OCI-M2 (cell line): ENCODE results near the gene CLOCK.

Experiments used
- DNase-seq: peaks from one replicate; lab custom pipeline; 2025; ENCODE audit not compliant: unreplicated experiment; lab: John Stamatoyannopoulos, UW

The CLOCK gene

GRCh38 chr4:55540271-55540670 lies 6.4 kb downstream of the CLOCK start:
- no peak for DNase-seq

GRCh38 chr4:55539658-55540057 lies 7.1 kb downstream of the CLOCK start:
- DNase-seq: no peak

DNA sequence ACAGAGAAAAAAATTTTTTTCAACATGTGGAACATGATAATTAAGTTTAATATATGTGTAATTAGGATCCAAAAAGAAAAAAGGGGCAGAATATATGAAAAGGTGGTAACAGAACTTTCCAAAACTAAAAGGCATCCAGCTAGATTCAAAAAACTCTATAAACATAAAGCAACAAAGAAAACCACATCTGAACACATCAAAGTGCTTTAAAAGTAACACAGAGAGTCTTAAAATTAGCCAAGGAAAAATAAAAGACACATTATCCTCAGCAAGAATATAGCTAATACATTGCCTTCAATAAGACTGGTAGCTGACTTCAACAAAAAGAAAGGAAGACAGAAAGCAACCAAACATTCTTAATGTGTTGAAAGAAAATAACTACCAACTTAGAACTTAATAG lies 8.2 kb downstream of the CLOCK start:
- DNase-seq: no peak

DNA sequence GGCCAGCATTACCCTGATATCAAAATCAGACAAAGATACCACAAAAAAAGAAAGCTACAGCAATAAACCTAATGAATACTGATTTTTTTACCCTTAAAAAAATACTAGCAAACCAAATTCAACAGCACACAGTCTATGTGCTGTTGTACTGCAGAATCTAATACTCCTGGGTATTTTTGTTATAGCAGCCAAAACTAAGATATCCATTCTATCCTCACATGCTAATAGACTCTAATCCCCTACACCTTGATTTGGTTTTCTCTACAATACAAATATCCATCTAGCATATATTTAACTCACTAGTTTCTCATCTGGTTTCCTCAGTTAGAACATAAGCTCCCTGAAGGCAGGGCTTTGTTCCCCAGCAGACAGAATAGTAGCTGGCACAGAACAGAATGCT lies 12.4 kb downstream of the CLOCK start:
- no peak for DNase-seq

DNA sequence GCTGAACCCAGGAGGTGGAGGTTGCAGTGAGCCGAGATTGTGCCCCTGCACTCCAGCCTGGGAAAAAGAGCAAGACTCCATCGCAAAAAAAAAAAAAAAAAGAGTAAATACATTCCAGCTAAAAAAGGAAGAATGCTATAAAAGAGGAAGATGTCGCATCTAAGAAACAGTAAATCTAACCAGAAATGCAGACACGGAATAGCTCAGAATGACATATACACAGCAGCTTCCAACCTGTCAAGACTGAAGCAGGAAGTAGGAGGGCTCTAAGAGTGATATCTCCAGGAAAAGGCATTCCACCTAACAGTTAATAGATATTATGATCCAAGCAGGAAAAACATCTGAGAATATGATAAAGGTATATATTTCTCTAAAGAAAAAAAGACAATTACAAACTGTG lies 16.0 kb downstream of the CLOCK start:
- DNase-seq: no peak

DNA sequence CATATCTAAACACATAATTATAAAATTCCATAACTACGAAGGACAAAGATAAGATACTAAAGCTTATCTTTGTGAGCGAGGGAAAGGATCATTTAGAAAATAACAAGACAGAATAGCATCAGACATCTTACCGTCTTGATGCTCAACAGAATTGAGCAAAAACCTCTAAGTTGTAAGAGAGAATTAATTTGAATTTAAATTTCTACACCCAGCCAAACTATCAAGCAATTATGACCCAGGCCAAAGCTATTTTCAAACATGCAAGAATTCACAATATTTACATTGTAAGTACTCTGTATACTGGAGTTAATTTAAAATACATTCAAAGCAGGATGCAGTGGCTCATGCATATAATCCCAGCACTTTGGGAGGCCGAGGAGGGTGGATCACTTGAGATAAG lies 16.5 kb downstream of the CLOCK start:
- DNase-seq: no peak

- DNase-seq: no peak
Observed at GRCh38 chr4:55528491-55528890, 18.2 kb downstream of the CLOCK start.

DNA sequence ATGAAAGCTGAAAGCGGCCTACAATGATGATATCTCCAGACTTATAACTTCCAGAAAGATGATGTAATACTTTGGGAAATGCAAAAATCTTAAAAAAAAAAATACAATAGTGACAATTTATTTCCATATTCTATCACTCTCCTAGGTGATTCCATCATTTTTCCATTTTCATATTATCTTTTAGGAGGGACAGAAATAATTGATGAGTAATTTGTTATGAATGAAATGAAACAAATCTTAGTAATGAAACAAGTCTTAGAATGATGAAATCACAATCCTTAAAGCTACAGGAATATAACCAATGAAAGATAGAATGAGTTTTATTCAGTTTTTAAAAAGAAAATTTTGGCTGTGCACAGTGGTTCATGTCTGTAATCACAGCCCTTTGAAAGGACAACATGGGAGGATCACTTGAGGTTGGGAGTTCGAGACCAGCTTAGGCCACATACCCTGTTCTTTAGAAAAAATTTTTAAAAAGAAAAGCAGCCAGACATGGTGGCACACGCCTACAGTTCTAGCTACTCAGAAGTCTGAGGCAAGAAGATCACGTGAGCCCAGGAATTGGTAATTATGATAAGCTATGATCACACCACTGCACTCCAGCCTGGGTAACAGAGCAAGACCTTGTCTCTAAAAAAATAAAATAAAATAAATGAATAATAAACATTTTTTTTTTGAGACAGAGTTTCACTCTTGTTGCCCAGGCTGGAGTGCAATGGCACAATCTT lies 21.7 kb downstream of the CLOCK start:
- DNase-seq: no peak

DNA sequence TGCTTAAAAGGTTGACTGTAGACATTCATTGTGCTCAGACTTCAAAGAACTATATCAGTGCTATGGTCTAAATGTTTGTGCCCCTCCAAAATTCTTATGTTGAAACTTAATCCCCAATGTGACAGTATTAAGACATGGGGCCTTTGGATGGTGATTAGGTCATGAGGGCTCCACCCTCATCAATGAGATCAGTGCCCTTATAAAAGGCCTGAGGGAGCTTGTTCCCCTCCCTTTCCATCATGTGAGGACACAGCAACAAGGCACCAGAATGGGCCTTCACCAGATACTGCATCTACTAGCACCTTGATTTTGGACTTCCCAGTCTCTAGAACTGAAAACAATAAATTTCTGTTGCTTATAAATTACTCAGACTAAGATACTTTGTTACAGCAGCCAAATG lies 28.3 kb downstream of the CLOCK start:
- DNase-seq: no peak

DNA sequence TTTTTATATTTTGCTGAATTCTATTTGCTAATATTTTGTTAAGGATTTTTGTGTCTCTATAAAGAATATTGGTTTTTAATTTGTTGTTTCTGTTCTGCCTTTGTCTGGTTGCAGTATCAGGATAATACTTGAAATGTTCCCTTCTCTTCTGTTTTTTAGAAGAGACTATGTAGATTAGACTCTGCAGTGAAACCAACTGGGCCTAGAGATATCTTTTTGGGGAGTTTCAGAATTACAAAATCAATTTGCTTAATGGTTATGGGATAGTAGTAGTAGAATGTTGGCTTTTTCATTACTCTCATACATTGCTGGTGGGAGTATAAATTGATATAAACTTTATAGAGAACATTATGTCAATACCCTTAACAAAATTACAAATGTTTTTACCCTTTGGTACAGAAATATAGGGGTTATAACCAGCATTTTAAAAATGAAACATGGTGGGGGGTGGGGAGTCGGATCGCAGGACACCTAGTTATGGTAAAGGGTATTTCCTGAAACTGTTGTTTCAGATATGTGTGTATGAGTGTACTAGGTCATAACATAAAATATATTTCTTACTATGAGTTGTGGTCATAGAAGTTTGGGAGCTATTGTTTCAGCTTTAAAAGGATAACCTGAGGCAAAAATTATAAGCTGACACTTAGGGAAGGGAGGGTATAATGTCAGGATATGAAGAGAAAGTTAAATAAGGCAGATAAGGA lies 29.0 kb downstream of the CLOCK start:
- no peak for DNase-seq

DNA sequence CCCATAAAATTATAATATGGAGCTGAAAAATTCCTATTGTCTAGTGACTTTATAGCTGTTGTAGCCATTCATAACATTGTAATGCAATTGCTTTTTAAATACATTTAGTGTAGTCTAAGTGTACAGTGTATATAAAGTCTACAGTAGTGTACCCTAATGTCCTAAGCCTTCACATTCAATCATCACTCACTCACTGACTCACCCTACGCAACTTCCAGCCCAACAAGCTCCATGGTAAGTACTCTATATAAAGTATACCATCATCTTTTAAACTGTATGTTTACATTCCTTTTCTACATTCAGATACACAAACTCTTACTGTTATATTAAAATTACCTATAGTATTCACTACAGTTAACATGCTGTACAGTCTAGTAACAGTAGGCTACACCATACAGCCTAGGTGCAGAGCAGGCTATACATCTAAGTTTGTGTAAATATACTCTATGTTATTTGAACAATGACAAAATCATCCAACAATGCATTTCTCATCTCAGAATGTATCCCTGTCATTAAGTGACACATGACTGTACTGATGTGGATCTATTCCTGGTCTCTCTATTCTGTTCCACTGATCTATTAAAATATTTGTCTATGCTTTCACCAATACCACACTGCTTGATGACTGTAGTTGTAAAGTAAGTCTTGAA lies 33.7 kb downstream of the CLOCK start:
- DNase-seq: no peak

DNA sequence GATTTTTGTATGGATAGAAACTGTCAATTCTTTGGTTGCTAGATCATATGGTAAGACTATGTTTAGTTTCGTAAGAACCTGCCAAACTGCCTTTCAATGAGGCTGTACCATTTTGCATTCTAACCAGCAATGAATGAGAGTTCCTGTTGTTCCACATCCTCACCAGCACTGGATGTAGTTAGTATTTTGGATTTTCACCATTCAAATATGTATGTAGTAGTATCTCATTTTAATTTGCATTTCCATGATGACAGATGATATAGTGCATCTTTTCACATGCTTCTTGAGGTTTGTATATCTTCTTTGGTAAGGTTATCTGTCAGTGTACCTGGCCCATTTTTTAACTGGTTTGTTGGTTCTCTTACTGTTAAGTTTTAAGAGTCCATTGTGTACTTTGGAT lies 34.6 kb downstream of the CLOCK start:
- DNase-seq: no peak

DNA sequence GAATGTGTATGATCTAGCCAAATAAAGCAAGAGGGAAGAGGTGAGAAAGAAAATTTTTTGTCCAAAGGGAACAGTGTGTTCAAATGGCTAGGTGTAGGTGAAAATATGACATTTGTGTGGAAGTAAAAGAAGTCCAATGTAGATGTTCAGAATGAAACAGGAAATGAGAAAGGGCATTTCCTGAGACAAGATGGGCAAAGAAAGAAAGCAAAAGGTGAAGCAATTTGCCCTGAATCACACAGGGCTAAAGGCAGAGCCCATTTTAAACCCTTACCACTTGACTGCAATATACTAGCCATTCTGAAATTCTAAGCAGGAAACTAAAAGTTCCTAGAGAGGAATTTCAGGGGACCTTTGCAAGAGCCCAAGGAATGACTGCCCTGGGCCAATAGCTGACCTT lies 36.0 kb downstream of the CLOCK start:
- no peak for DNase-seq

- no peak for DNase-seq
Observed at GRCh38 chr4:55509266-55509665, 37.4 kb downstream of the CLOCK start.

GRCh38 chr4:55507612-55508011 lies 39.1 kb downstream of the CLOCK start:
- DNase-seq: no peak

DNA sequence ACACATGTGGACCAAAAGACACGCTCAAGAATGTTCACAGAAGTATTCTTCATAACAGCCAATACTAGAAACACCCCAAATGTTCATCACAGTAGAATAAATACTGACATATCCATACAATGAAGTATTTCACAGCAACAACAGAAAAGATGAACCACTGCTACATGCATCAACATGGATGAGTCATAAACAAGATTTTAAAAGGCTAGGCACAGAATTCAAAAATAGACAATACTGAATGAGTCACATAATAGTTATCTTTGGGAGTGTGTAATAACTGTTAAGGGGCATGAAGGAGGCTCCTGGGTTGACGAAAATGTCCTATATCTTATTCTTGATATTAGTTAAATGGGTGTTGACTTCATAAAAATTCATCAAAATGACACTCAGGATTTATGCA lies 43.5 kb downstream of the CLOCK start:
- no peak for DNase-seq

DNA sequence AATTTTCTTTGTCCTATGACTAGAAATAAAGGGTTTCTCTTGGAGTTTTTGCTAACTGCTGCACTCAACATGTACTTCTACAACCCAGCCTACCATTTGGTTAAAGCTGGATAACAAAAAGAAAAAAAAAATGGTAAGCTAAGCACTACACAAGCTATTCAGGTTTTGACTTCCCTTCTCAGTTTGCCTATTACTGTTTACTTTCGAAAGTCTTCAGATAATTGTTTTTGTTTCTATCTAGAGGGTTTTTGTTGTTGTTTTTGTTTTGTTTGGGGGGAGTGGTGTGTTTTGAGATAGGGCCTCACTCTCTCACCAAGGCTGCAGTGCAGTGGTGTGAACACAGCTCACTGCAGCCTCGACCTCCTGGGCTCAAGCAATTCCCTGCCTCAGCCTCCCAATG lies 46.6 kb downstream of the CLOCK start:
- no peak for DNase-seq

DNA sequence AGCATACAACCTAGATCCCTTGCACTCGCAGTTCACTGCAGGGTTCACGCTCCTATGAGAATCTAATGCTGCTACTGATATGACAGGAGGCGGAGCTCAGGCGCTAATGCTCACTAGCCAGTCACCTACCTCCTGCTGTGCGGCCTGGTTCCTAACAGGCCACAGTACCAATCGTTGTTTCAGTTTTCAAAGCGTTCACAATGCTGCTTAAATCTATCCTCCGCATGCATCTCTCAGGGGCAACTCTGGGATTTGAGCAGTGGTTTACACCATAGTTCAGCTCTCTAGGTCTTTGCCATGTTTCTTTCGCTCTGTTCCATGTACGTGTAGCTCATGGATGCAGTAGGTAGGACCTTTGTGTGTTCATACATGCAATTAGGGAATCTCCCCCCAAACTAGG lies 47.2 kb downstream of the CLOCK start:
- DNase-seq: no peak

DNA sequence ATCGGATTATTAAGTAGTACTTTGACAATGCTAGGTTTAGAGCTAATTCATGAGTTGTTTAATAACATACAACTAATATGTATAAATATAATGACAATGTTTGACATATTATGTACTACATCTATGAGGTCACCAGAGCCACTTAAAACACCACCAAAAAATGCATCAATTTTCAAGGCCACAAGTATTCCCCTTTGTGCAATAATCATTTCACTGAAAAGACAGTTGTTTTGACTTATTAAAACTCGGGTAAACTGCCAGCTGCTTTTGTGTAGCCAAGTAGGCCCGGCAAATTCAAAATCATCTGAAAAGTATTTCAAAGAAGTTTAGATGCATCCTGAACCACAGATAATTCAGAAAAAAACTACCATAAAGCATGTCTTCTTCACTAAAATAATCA lies 48.7 kb downstream of the CLOCK start:
- DNase-seq: no peak

DNA sequence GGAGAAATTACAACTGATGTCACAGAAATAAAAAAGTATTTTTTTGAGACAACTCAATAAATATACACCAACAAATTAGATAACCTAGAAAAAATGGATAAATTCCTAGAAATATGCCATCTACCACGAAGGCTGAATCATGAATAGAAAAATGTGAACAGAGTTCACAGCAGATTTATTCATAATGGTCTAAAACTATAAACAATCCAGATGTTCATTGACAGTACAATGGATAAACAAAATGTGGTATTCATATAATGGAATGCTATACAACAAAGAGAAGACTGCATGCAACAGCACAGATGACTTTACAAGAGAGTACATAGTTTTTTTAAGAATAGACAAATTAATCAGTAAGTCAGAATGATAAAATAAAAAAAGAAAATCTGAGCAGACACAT lies 55.2 kb downstream of the CLOCK start:
- DNase-seq: no peak

DNA sequence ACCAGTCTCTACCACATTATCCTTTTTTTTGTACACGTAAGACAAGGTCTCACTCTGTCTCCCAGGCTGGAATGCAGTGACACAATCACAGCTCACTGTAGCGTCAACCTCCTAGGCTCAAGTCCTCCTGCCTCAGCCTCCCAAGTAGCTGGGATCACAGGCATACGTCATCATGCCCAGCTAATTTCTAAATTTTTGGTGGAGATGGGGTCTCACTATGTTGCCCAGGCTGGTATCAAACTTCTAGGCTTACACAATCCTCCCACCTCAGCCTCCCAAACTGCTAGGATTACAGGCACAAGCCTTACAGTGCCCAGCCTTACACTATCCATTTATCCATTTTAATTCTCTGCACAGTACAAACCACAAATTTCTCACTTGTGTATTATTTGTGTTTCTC lies 58.0 kb downstream of the CLOCK start:
- no peak for DNase-seq

GRCh38 chr4:55485821-55486220 lies 60.9 kb downstream of the CLOCK start:
- no peak for DNase-seq
